Measurements from ENCODE around the gene CLASP2.
A peak's percentile ranks its signal among the peaks of the same experiment; 100 is the strongest.

Gene CLASP2

GRCh38 chr3:33575311-33575710 lies 142.7 kb downstream of the CLASP2 start:
- DNase-seq (ENCODE audit: extremely low spot score, insufficient read length, low read depth) (no peak), FAIRE-seq (peak; percentile 63)

- peak; percentile 56 for FAIRE-seq
- DNase-seq (ENCODE audit: extremely low spot score, insufficient read length, low read depth), result no peak
Measured at GRCh38 chr3:33557829-33558228, 160.2 kb downstream of the CLASP2 start.

GRCh38 chr3:33557279-33557678 lies 160.8 kb downstream of the CLASP2 start:
- no peak for DNase-seq (ENCODE audit: extremely low spot score, insufficient read length, low read depth)
- no peak for FAIRE-seq

- no peak for FAIRE-seq
- DNase-seq (ENCODE audit: extremely low spot score, insufficient read length, low read depth), result no peak
Measured at GRCh38 chr3:33547101-33547500, 171.0 kb downstream of the CLASP2 start.

GRCh38 chr3:33544126-33544525 lies 173.9 kb downstream of the CLASP2 start:
- FAIRE-seq (no peak), DNase-seq (ENCODE audit: extremely low spot score, insufficient read length, low read depth) (no peak)

GRCh38 chr3:33543601-33544000 lies 174.5 kb downstream of the CLASP2 start:
- FAIRE-seq (no peak), DNase-seq (ENCODE audit: extremely low spot score, insufficient read length, low read depth) (no peak)

GRCh38 chr3:33541918-33542317 lies 176.1 kb downstream of the CLASP2 start:
- DNase-seq (ENCODE audit: extremely low spot score, insufficient read length, low read depth) (no peak), FAIRE-seq (peak; percentile 54)

GRCh38 chr3:33538678-33539339 lies 179.2 kb downstream of the CLASP2 start:
- FAIRE-seq, result no peak

GRCh38 chr3:33537133-33537532 lies 180.9 kb downstream of the CLASP2 start:
- FAIRE-seq (no peak), DNase-seq (ENCODE audit: extremely low spot score, insufficient read length, low read depth) (no peak)

More at GRCh38 chr3:33538678-33539339, 179.2 kb downstream of the CLASP2 start:
- DNase-seq (ENCODE audit: extremely low spot score, insufficient read length, low read depth), result no peak

- no peak for FAIRE-seq
- no peak for DNase-seq (ENCODE audit: extremely low spot score, insufficient read length, low read depth)
Measured at GRCh38 chr3:33526787-33527186, 191.3 kb downstream of the CLASP2 start.

GRCh38 chr3:33525232-33525631 lies 192.8 kb downstream of the CLASP2 start:
- no peak for DNase-seq (ENCODE audit: extremely low spot score, insufficient read length, low read depth)
- FAIRE-seq, result no peak

GRCh38 chr3:33523093-33523667 lies 194.9 kb downstream of the CLASP2 start:
- FAIRE-seq (no peak), DNase-seq (ENCODE audit: extremely low spot score, insufficient read length, low read depth) (no peak)

- DNase-seq (ENCODE audit: extremely low spot score, insufficient read length, low read depth), result no peak
- no peak for FAIRE-seq
Measured at GRCh38 chr3:33521736-33522135, 196.3 kb downstream of the CLASP2 start.

- DNase-seq (ENCODE audit: extremely low spot score, insufficient read length, low read depth) (no peak), FAIRE-seq (no peak)
Measured at GRCh38 chr3:33513262-33513863, 204.7 kb downstream of the CLASP2 start.

- FAIRE-seq (no peak), DNase-seq (ENCODE audit: extremely low spot score, insufficient read length, low read depth) (no peak)
Measured at GRCh38 chr3:33505027-33505426, 213.0 kb downstream of the CLASP2 start.

- FAIRE-seq, result no peak
Measured at GRCh38 chr3:33496449-33496848, 221.6 kb downstream of the CLASP2 start.

GRCh38 chr3:33491721-33492120 lies 226.3 kb downstream of the CLASP2 start:
- no peak for FAIRE-seq
- no peak for DNase-seq (ENCODE audit: extremely low spot score, insufficient read length, low read depth)

More at GRCh38 chr3:33496449-33496848, 221.6 kb downstream of the CLASP2 start:
- no peak for DNase-seq (ENCODE audit: extremely low spot score, insufficient read length, low read depth)

GRCh38 chr3:33490641-33491241 lies 227.3 kb downstream of the CLASP2 start:
- DNase-seq (ENCODE audit: extremely low spot score, insufficient read length, low read depth) (no peak), FAIRE-seq (no peak)

GRCh38 chr3:33488683-33489082 lies 229.4 kb downstream of the CLASP2 start:
- DNase-seq (ENCODE audit: extremely low spot score, insufficient read length, low read depth), result no peak
- no peak for FAIRE-seq

- DNase-seq (ENCODE audit: extremely low spot score, insufficient read length, low read depth) (no peak), FAIRE-seq (no peak)
Measured at GRCh38 chr3:33488246-33488645, 229.8 kb downstream of the CLASP2 start.

GRCh38 chr3:33482111-33482521 lies 235.9 kb downstream of the CLASP2 start:
- no peak for FAIRE-seq

More at GRCh38 chr3:33482111-33482521, 235.9 kb downstream of the CLASP2 start:
- DNase-seq (ENCODE audit: extremely low spot score, insufficient read length, low read depth), result no peak
